Retinal pigment epithelial cell (primary cell): ENCODE data around the gene TOM1.

Source experiments
- DNase-seq: peaks from one replicate; pipeline ENCODE4 v3.0.0-alpha.2; 2010; ENCODE audit warnings: low read depth
- H3K4me3 ChIP-seq: 2 replicates; pipeline ENCODE4 v1.5.1; 2011; ENCODE audit warnings: mild to moderate bottlenecking, low read length, control low read depth, moderate library complexity
- TF ChIP-seq, protein P1 (sequence below): conservative IDR thresholded peaks from 2 replicates; pipeline ENCODE4 v1.5.1; 2011; ENCODE audit warnings: low read depth, low read length, control low read depth, inconsistent platforms

The TOM1 gene

GRCh38 chr22:35384975-35385588 is 85.4 kb downstream of the TOM1 start:
- TF ChIP-seq, protein P1, sequence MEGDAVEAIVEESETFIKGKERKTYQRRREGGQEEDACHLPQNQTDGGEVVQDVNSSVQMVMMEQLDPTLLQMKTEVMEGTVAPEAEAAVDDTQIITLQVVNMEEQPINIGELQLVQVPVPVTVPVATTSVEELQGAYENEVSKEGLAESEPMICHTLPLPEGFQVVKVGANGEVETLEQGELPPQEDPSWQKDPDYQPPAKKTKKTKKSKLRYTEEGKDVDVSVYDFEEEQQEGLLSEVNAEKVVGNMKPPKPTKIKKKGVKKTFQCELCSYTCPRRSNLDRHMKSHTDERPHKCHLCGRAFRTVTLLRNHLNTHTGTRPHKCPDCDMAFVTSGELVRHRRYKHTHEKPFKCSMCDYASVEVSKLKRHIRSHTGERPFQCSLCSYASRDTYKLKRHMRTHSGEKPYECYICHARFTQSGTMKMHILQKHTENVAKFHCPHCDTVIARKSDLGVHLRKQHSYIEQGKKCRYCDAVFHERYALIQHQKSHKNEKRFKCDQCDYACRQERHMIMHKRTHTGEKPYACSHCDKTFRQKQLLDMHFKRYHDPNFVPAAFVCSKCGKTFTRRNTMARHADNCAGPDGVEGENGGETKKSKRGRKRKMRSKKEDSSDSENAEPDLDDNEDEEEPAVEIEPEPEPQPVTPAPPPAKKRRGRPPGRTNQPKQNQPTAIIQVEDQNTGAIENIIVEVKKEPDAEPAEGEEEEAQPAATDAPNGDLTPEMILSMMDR, result no peak
- H3K4me3 ChIP-seq, result no peak overlapping the region
- DNase-seq, result no peak

DNA sequence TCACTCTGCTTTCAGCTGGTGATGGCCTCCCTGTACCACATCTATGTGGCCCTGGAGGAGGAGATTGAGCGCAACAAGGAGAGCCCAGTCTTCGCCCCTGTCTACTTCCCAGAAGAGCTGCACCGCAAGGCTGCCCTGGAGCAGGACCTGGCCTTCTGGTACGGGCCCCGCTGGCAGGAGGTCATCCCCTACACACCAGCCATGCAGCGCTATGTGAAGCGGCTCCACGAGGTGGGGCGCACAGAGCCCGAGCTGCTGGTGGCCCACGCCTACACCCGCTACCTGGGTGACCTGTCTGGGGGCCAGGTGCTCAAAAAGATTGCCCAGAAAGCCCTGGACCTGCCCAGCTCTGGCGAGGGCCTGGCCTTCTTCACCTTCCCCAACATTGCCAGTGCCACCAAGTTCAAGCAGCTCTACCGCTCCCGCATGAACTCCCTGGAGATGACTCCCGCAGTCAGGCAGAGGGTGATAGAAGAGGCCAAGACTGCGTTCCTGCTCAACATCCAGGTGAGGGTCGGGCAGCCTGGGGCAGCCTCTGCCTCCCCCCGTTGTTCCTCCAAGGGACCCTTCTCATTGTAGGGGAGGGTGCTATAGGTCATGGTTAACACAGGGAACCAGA is 87.1 kb downstream of the TOM1 start:
- no peak for DNase-seq
- H3K4me3 ChIP-seq, result no peak overlapping the region
- TF ChIP-seq, protein P1, result no peak

GRCh38 chr22:35390933-35391332 is 91.2 kb downstream of the TOM1 start:
- no peak for DNase-seq
- H3K4me3 ChIP-seq, result no peak overlapping the region
- TF ChIP-seq, protein P1, result no peak

DNA sequence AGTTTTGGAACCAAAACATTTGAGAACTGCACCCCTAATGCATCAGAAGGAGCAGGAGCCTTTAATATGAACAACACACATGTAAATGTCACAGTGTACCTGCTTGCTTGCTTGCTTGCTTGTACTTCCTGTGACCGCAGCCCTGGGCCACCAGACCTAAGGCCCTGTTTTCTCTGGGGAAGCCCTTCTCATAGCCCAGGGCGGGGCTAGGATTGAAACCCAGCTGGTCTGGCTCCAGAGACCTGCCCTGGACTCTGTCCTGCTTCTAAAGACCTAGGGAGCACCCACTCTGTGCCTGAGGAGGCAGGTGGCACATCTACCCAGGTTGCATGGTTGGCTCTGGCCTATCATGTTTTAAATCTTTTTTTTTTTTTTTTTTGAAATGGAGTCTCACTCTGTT is 92.7 kb downstream of the TOM1 start:
- no peak overlapping the region for H3K4me3 ChIP-seq
- TF ChIP-seq, protein P1, result no peak
- no peak for DNase-seq

DNA sequence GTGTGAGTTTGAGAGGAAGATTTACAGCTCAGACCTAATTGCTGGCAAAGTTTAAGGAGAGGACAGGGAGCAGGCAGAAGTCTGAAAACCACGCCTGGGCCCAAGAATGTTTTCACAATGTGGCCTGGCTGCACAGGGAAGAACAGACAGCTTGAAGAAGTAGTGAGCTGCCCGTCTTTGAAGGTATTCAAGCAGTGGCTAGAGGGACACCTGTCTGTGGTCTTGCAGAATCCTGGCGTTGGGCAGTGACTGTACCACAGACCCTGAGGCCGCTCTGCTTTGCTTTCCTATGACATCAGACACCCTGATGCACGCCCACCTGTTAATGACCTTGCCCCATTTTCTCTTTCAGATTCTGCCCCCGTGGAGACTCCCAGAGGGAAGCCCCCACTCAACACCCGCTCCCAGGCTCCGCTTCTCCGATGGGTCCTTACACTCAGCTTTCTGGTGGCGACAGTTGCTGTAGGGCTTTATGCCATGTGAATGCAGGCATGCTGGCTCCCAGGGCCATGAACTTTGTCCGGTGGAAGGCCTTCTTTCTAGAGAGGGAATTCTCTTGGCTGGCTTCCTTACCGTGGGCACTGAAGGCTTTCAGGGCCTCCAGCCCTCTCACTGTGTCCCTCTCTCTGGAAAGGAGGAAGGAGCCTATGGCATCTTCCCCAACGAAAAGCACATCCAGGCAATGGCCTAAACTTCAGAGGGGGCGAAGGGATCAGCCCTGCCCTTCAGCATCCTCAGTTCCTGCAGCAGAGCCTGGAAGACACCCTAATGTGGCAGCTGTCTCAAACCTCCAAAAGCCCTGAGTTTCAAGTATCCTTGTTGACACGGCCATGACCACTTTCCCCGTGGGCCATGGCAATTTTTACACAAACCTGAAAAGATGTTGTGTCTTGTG is 93.7 kb downstream of the TOM1 start:
- TF ChIP-seq, protein P1, result no peak
- DNase-seq, result no peak
- H3K4me3 ChIP-seq, result no peak overlapping the region

- TF ChIP-seq, protein P1, result no peak
Measured at GRCh38 chr22:35394011-35394312, 94.3 kb downstream of the TOM1 start.

More at GRCh38 chr22:35394011-35394312, 94.3 kb downstream of the TOM1 start:
- H3K4me3 ChIP-seq, result no peak overlapping the region
- DNase-seq, result no peak
